Measurements from ENCODE around the gene HS3ST4.

- TF ChIP-seq, protein P1, sequence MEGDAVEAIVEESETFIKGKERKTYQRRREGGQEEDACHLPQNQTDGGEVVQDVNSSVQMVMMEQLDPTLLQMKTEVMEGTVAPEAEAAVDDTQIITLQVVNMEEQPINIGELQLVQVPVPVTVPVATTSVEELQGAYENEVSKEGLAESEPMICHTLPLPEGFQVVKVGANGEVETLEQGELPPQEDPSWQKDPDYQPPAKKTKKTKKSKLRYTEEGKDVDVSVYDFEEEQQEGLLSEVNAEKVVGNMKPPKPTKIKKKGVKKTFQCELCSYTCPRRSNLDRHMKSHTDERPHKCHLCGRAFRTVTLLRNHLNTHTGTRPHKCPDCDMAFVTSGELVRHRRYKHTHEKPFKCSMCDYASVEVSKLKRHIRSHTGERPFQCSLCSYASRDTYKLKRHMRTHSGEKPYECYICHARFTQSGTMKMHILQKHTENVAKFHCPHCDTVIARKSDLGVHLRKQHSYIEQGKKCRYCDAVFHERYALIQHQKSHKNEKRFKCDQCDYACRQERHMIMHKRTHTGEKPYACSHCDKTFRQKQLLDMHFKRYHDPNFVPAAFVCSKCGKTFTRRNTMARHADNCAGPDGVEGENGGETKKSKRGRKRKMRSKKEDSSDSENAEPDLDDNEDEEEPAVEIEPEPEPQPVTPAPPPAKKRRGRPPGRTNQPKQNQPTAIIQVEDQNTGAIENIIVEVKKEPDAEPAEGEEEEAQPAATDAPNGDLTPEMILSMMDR (IDR thresholded peaks at IDR 0.05; ENCODE audit: extremely low read depth in 1 of 2, insufficient read depth in 1 of 2, low read depth in 1 of 2, low read length in 2 of 2) = no peak
- TF ChIP-seq EZH2 (IDR thresholded peaks at IDR 0.05; ENCODE audit: borderline replicate concordance, low read depth, low read length, severe bottlenecking) (no peak), FOS (IDR thresholded peaks at IDR 0.05; ENCODE audit: borderline replicate concordance, insufficient read depth, low read length) (no peak)
Measured at GRCh38 chr16:26071101-26071866, 379.5 kb downstream of the HS3ST4 start.

Data from endothelial cell of umbilical vein (primary cell).